GM12872 (cell line): ENCODE measurements around the gene RFTN1.

Experiments
- CTCF ChIP-seq: IDR thresholded peaks from 3 replicates; pipeline ENCODE4 v1.5.1; 2011; ENCODE audit warnings: low read depth, mild to moderate bottlenecking, low read length, moderate library complexity; ENCODE audit not compliant: insufficient read depth

Gene RFTN1

GRCh38 chr3:16487511-16488175 lies 25.9 kb downstream of the RFTN1 start:
- TF ChIP-seq CTCF, result no peak

- TF ChIP-seq CTCF, result no peak
Measured at GRCh38 chr3:16486951-16487480, 26.5 kb downstream of the RFTN1 start.

- TF ChIP-seq CTCF, result no peak
Measured at GRCh38 chr3:16486201-16486600, 27.3 kb downstream of the RFTN1 start.

GRCh38 chr3:16485395-16485992 lies 28.0 kb downstream of the RFTN1 start:
- no peak for TF ChIP-seq CTCF

GRCh38 chr3:16484984-16485383 lies 28.5 kb downstream of the RFTN1 start:
- no peak for TF ChIP-seq CTCF

GRCh38 chr3:16484216-16484615 lies 29.3 kb downstream of the RFTN1 start:
- TF ChIP-seq CTCF, result no peak

GRCh38 chr3:16482770-16483531 lies 30.5 kb downstream of the RFTN1 start:
- TF ChIP-seq CTCF, result no peak
